Measurements from ENCODE around the gene BCKDHB. TPM values are rescaled to one million over a fixed set of nuclear protein-coding genes. Genes with fewer than 3 reads are reported as not detected.
"Not testable (repeated sequence)": the region's sequence is repeated elsewhere in the genome, so short reads cannot be mapped to it uniquely, and the experiment has no call there.

The BCKDHB gene
- total RNA-seq, 1 donor from 2014 or later, result 16.6 TPM

- no peak for ATAC-seq (ENCODE audit: low read depth)
Measured at GRCh38 chr6:80282913-80283554, 176.6 kb downstream of the BCKDHB start.

GRCh38 chr6:80287112-80287511 lies 180.6 kb downstream of the BCKDHB start:
- no peak overlapping the region for H3K27ac Mint-ChIP-seq
- no peak for TF ChIP-seq CTCF (IDR thresholded peaks at IDR 0.05)
- H3K36me3 Mint-ChIP-seq (ENCODE audit: low read depth), result peaks cover 8% of the 10 kb centered on the region
- no peaks in the 10 kb centered on the region for H3K27me3 Mint-ChIP-seq
- H3K4me3 Mint-ChIP-seq, result no peak overlapping the region
- DNase-seq, result no peak
- no peaks in the 10 kb centered on the region for H3K4me1 Mint-ChIP-seq
- POLR2A ChIA-PET, result no interaction called here
- H3K9me3 Mint-ChIP-seq, result peaks cover under 1% of the 10 kb centered on the region
- no peak for ATAC-seq (ENCODE audit: low read depth)
- CTCF ChIA-PET, result no interaction called here
- intact Hi-C loops (cut with micrococcal nuclease), result no loop called here

More at GRCh38 chr6:80282913-80283554, 176.6 kb downstream of the BCKDHB start:
- H3K9me3 Mint-ChIP-seq, result no peaks in the 10 kb centered on the region
- intact Hi-C loops (cut with micrococcal nuclease), result no loop called here
- CTCF ChIA-PET, result no interaction called here
- no peak overlapping the region for H3K4me3 Mint-ChIP-seq
- POLR2A ChIA-PET, result no interaction called here
- H3K36me3 Mint-ChIP-seq (ENCODE audit: low read depth), result peaks cover 6% of the 10 kb centered on the region
- DNase-seq, result no peak
- no peaks in the 10 kb centered on the region for H3K4me1 Mint-ChIP-seq
- H3K27ac Mint-ChIP-seq, result no peak overlapping the region
- H3K27me3 Mint-ChIP-seq, result no peaks in the 10 kb centered on the region
- TF ChIP-seq CTCF (IDR thresholded peaks at IDR 0.05), result no peak

- Mint-ChIP-seq H3K4me1 (no peaks in the 10 kb centered on the region), H3K4me3 (no peak overlapping the region), H3K9me3 (peaks cover 5% of the 10 kb centered on the region), H3K27me3 (no peaks in the 10 kb centered on the region), H3K27ac (no peak overlapping the region), H3K36me3 (ENCODE audit: low read depth) (peaks cover 13% of the 10 kb centered on the region)
- ChIA-PET POLR2A (no interaction called here), CTCF (no interaction called here)
- intact Hi-C loops (cut with micrococcal nuclease), result no loop called here
- DNase-seq (no peak), ATAC-seq (ENCODE audit: low read depth) (no peak)
- TF ChIP-seq CTCF (IDR thresholded peaks at IDR 0.05), result no peak
Measured at GRCh38 chr6:80287607-80288006, 181.1 kb downstream of the BCKDHB start.

GRCh38 chr6:80289727-80290126 lies 183.3 kb downstream of the BCKDHB start:
- Mint-ChIP-seq H3K9me3 (peaks cover 20% of the 10 kb centered on the region), H3K36me3 (ENCODE audit: low read depth) (peaks cover 25% of the 10 kb centered on the region), H3K27ac (no peak overlapping the region), H3K27me3 (no peaks in the 10 kb centered on the region), H3K4me1 (no peaks in the 10 kb centered on the region), H3K4me3 (no peak overlapping the region)
- CTCF ChIA-PET, result no interaction called here
- no peak for DNase-seq
- ATAC-seq (ENCODE audit: low read depth), result no peak
- POLR2A ChIA-PET, result no interaction called here
- intact Hi-C loops (cut with micrococcal nuclease), result no loop called here
- TF ChIP-seq CTCF (IDR thresholded peaks at IDR 0.05), result no peak

- H3K27me3 Mint-ChIP-seq; H3K4me3 Mint-ChIP-seq; H3K4me1 Mint-ChIP-seq; intact Hi-C loops (cut with micrococcal nuclease); H3K27ac Mint-ChIP-seq; ATAC-seq (ENCODE audit: low read depth); CTCF ChIA-PET; DNase-seq: not testable (repeated sequence)
- POLR2A ChIA-PET, result interaction anchor here (0.6 kb wide), 1 partner anchor 222 kb away, joined by 4 read pairs; no protein-coding TSS in a partner anchor
- peaks cover 34% of the 10 kb centered on the region for H3K36me3 Mint-ChIP-seq (ENCODE audit: low read depth)
- peaks cover 26% of the 10 kb centered on the region for H3K9me3 Mint-ChIP-seq
Measured at GRCh38 chr6:80294531-80294930, 188.1 kb downstream of the BCKDHB start.

GRCh38 chr6:80302716-80303115 lies 196.2 kb downstream of the BCKDHB start:
- Mint-ChIP-seq H3K9me3 (peaks cover 5% of the 10 kb centered on the region), H3K4me3 (no peak overlapping the region), H3K4me1 (no peaks in the 10 kb centered on the region), H3K27me3 (no peaks in the 10 kb centered on the region), H3K27ac (no peak overlapping the region), H3K36me3 (ENCODE audit: low read depth) (peaks cover 3% of the 10 kb centered on the region)
- ChIA-PET POLR2A (no interaction called here), CTCF (no interaction called here)
- no peak for TF ChIP-seq CTCF (IDR thresholded peaks at IDR 0.05)
- ATAC-seq (ENCODE audit: low read depth), result no peak
- intact Hi-C loops (cut with micrococcal nuclease), result no loop called here
- no peak for DNase-seq
